HK-2 (cell line): Measurements from ENCODE around the gene NEK6.

Source experiments
- DNase-seq: peaks from one replicate; pipeline ENCODE4 v3.0.0-alpha.2; 2018; ENCODE audit not compliant: unreplicated experiment

The NEK6 gene

DNA sequence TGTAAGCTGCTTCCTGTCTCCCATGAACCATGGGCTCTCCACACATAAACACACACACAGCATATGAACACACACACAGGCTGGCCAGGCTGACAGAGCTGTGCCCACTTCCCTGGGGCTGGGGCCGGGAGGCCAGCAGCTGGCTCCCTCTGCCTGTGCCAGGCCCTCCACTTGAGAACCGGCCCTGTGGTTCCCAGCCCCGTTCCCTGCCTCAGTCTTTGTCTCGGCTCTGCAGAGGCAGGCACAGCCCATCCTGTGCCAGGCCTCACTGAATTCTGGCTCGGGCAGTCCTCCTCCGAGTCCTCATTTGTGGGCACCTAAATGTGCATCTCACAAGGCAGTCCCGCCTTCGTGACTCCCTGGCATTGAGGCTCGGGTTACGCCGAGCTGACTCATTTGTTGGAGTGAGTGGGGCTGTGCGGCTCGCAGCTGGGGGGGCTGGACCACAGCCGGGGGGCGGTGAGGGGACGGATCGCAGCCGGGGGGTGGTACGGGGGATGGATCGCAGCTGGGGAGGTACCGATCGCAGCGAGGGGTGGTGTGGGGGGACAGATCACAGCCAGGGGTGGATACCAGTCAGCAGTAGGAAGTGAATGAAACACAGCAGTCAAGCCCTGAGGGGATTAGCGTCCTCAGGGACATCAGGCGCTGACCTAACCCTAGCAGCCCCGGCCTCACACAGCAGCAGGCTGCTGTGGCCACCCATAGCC is 85.2 kb downstream of the NEK6 start:
- DNase-seq = peak; percentile 57

GRCh38 chr9:124343533-124344290 is 86.0 kb downstream of the NEK6 start:
- no peak for DNase-seq

- no peak for DNase-seq
These were observed 86.7 kb downstream of the NEK6 start for GRCh38 chr9:124344291-124345050.

GRCh38 chr9:124345063-124345462 is 87.3 kb downstream of the NEK6 start:
- DNase-seq = no peak

GRCh38 chr9:124345751-124346281 is 88.1 kb downstream of the NEK6 start:
- DNase-seq = no peak

DNA sequence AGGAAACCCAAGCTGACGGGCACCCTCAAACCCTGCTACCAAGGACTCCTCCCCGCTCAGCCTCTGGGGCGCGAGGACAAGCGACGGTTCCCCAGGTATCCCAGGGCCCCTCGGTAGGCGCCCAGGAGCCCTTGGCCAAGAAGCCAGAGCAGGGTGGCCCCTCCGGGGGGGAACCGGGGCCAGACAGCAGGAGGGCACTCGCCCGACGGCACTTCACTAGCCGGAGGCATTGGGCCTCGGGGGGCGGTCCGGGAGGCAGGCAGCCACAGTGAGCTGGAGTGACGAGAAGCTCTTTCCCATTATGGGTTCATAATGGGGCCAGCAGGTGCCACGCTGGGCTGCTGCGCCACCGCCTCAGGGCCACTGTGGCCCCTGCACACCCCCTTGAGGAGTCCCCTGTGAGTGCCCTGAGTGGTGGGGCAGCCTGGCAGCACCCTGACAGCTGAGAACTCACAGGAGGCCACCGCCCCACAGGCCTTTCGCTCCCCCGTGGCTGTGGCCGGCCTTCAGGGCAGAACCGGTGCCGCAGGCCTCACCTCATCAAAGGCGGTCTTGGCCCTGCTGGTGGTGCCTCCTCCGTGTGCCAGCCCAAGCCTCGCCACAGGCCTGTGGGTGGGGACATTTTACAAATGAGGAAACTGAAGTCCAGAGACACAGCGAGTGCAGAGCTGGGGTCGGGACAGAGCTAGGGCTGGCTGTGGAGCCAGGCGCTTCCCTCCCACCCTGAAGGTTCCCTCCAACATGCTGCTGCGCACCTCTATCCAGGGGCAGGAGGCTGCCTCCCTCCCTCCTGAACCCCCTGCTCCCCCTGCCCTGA is 88.8 kb downstream of the NEK6 start:
- no peak for DNase-seq

DNA sequence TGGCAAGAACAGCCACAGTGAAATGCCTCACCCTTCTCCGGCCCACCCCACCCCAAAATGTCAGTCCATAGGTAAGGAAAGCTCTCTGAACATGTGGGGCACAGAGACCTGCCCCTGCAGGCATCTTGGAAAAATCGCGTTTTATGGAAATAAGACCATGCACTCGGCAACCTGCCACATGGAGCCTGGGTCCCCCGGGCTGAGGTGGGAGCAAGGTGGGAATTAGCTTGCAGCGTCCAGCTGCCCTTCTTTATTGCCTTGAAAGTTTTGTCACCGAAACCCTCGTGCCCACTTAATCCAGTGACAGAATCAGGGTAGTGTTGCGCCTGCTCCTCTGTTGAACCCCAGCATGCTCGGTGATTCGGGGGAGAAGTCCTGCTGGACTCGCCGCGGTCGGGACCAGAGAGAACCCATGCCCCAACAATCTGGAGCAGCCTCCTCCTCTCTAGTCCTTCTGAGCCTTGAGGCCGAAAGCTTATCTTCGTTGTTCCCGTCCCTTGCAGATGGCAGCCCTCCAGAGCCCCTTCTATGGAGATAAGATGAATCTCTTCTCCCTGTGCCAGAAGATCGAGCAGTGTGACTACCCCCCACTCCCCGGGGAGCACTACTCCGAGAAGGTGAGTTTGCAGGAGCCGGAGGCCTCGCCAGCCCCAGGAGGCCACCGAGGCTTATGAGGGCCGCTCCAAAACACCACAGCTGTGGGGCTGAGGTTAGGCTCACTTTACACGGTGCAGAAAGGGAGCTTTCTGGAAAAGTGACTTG is 89.6 kb downstream of the NEK6 start:
- DNase-seq = no peak

- DNase-seq = no peak
These were observed 90.2 kb downstream of the NEK6 start for GRCh38 chr9:124347968-124348358.

GRCh38 chr9:124348363-124348762 is 90.6 kb downstream of the NEK6 start:
- no peak for DNase-seq

DNA sequence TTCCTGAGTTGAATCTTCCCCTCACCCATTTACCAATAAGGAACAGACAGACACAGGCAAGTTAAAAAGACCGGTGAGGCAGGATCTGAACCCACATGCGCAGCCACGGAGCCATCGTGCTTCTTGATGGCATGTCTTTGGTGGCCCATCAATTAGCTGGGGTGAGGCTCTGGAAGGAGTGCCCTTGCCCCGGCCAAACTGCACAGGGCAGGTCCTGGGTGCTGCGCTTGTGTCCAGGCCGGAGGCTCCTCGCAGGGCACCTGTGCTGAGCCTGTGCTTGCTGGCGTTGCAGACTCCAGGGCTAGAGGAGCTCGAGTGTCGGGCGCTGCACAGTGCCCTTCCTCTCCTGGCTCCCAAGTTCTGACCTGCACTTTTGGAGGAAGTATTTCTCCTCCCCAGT is 91.1 kb downstream of the NEK6 start:
- DNase-seq = no peak

GRCh38 chr9:124349267-124349666 is 91.5 kb downstream of the NEK6 start:
- DNase-seq = no peak

DNA sequence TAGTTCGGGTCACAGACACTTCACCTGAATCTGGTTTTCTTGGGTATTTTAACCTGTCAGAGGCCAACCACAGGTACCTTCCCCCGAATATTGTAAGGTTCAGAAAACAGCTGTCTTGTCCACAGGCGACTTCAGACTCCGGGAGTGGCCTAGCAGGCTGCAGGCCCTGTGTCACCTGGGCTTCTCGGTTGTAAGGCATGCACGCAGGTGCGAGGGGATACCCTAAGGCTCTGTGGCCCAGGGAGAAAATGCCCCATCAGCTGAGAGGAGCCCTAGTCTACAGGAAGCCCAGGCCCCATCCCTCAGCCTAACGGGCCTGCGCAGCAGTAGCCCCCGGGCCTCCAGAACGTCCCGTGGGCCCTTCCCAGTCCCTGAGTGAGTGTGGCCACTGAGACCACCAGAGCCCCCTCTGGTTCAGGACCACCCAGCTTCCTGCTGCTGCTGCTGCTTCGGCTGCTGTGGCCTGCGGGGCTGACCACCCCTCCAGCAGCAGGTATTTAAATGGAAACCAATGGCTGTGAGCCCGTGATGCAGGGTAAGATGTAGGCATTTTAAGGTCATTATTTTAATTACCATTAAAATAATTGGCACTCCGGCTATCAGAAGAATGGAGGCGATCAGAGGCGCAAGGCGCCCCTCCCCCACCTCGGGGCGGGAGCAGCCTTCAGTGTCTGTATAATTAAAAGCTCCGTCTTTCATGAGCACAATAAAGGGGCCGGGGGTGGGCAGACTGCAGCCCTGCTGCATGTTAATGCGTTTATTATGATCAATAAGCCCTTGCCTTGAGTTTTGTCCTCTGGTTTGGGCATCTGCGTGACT is 92.1 kb downstream of the NEK6 start:
- no peak for DNase-seq

- DNase-seq = no peak
These were observed 92.9 kb downstream of the NEK6 start for GRCh38 chr9:124350494-124351263.

DNA sequence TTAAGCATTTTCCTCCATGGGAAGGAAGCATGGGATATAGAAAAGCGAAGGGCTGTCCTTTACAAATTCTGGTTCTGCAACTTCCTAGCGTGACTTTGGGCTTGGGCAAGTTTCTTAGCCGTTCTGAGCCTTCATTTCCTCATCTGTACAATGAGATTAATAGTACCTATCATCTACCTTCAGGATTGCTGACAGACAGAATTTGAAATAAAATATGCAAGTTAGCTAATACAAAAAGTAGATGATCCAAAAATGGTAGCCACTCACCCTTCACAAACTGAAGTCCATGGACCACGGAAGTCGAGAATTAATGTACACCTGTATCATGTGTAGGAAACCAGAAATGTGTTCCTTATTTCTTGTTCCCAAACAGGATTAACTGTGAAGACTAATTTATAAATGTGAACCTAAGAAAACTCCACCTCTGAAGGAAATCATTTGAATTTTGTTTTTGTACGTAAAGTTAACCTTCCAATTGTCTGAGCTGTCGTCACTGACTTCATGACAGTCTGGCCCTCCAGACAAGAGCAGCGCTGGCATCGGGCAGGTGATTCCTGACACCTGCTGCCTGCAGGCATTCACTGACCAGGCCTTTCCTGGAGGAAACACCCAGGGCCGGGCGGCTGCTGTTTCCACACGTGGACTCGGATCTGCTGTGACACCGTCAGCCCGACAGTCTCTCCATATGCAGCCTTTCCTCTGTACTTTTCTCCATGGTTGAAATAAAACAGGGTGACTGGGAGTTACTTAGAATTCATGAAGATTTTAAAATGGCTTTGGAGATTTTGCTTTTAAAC is 94.1 kb downstream of the NEK6 start:
- DNase-seq = no peak

- no peak for DNase-seq
These were observed 94.9 kb downstream of the NEK6 start for GRCh38 chr9:124352616-124353015.

GRCh38 chr9:124353166-124353768 is 95.5 kb downstream of the NEK6 start:
- no peak for DNase-seq

GRCh38 chr9:124353811-124354274 is 96.1 kb downstream of the NEK6 start:
- DNase-seq = no peak
